Fibroblast of peridontal ligament (primary cell): ENCODE measurements around the gene KSR1.
"Not testable (repeated sequence)": the region's sequence is repeated elsewhere in the genome, so short reads cannot be mapped to it uniquely, and the experiment has no call there.

Experiments
- DNase-seq: peaks from one replicate; pipeline ENCODE4 v3.0.0-alpha.2; 2010; ENCODE audit errors: extremely low read depth

Gene KSR1

DNA sequence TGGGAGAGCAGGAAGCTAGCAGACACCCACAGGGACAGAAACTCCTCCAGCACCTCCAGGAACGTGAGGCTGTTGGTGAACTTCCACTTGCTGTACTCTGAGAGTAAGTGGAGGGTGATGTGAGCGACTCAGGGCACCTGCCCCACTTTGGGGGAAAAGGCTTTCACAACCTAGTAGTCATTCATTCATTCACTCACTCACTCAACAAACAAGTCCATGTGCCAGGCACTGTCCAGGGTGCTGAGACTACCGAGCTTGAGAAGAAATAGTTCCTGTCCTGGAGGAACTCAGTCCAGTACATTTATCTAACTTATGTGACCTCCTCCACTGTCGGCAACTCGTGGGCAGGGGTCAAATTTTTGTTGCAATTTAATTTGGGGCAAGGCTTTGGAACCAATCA lies 201.4 kb downstream of the KSR1 start:
- DNase-seq = no peak

- no peak for DNase-seq
These were observed 203.4 kb downstream of the KSR1 start for GRCh38 chr17:27659683-27660082.

DNA sequence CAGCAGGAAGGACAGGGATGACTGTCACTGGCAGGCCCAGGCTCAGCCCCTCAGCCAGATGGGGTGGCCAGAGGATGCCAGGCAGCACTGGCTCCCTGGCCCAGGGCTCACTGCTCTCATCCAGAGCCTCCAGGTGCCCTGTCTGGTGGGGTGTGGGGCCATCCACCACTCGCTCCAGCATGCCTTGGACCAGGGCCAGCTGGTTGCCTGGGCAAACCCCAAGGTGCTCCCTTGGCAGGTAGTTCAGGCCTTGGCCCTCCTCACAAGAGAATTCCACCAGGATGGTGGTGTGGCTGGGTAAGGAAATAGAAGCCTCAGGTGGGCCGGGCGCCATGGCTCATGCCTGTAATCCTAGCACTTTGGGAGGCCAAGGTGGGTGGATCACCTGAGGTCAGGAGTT lies 204.2 kb downstream of the KSR1 start:
- no peak for DNase-seq

DNA sequence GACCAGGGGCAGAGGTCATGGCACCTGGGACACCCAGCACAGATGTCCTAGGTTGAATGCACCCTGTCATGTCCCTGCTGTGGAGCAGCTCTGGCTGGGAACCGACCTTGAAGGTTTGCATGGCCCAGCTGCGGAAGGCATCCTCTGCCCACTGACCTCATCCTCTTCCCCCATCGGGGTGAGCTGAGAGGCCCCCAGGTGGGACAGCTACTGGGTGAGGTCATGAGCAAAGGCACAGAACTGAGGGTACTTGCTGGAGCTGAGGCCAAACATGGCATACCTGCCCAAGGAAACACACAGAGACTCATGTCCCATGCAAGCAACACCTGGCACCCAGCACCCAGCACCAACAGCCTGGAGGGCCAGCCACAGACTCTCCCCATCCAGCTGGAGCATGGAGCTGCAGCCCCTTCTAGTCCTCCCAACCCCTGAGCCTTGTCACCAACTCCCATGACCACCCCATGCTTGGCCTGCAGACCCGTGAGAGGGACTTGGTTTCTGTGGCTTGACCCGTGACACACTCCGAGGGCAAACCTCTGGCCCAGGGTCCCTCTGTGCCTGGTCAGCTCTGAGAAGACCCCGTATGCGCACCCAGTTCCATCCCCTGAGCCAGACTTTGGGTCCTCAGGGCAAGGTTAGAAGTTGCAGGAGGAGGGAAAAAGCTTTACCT lies 207.8 kb downstream of the KSR1 start:
- DNase-seq = no peak

- DNase-seq = no peak
These were observed 208.3 kb downstream of the KSR1 start for GRCh38 chr17:27664606-27664965.

DNA sequence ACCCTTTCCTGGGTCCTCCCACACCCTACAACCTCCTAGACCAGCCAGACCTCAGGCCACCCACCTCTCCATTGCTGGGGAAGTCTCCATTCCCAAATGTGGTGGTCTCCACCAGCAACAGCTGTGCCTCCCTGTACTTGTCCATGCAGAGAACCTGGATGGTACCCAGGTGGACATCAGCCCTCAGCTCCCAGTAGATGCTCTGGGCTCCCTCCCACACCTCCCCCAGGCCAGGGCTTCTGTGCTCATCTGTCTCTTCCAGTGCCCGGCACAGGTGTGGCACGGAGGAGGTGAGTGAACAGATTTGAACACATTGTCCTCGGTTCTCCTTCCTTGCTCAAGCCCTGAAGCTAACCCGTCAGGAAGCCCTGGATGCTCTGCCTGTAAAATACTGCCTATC lies 209.3 kb downstream of the KSR1 start:
- DNase-seq = no peak

GRCh38 chr17:27666270-27666669 lies 210.0 kb downstream of the KSR1 start:
- not testable (repeated sequence) for DNase-seq

DNA sequence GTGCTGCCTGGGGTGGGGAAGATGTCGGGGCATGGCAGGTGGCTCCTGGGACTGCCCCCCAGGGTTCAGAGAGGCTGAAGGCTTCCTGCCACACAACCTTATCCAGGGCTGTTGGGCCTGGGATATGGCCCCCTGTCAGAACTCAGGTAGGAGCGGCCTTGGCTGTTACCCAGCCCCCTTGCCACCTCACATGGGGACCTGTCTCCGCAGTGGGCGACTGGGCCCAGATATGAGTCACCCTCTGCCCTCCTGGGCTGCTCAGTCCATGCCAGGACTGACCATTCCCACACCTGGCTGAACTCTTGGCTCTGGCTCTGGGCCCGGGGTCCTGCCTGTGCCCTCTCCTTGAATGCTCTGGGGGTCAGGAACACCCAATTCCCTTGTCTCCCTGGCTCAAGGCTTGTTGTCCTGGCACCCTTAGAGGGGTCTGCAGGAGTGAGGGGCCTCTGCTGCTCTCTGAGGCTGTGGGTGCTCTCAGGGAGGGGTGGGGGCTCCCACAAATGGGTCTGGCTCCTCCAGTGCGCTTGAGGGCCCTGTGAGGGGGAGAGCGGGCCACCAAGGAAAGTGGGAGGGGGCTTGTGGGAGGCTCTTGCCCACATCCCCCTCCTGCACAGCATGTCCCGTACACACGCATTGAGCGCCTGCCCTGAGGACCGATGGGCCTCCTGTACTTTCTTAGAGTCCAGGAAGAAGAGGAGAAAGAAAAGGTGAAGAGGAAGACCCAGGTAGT lies 210.7 kb downstream of the KSR1 start:
- DNase-seq = no peak

- DNase-seq = no peak
These were observed 211.6 kb downstream of the KSR1 start for GRCh38 chr17:27667656-27668487.

DNA sequence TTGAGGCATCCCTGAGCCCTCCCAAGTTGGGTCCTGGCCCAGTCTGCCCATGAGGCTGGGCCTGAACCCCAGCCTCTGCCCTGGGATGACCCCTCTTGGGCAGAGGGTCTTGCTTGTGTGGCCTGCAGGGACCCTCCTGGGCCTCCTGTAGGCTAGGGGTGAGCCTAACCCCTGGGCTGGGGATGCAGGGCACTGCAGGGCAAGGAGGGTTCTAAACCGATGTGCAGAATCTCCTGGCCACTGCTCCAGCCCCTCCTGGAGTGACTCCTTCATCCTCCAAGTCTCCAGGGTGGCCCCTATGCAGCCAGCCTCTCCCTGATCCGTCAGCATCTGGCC lies 212.2 kb downstream of the KSR1 start:
- no peak for DNase-seq

DNA sequence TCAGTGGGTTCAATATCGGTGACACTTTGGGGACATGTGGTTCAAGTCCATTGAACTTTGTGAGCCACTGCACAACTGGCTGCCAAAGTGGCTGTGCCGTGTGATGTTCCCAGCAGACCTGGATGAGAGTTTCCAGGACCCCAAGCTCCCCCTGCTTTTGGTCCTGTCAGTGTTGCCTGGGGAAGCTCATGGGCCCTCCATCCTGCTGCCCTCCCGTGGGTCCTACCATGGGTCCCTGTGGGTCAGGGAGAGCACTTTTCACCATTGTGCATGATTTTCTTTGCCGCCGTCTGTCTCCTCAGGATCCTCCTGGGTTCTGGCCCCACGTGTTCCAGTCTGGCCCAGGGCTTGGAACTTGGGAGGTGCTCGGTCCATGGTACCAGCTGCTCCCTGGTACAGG lies 212.9 kb downstream of the KSR1 start:
- DNase-seq = no peak

GRCh38 chr17:27669850-27670249 lies 213.6 kb downstream of the KSR1 start:
- DNase-seq = no peak

- DNase-seq = no peak
These were observed 214.7 kb downstream of the KSR1 start for GRCh38 chr17:27670791-27671590.

DNA sequence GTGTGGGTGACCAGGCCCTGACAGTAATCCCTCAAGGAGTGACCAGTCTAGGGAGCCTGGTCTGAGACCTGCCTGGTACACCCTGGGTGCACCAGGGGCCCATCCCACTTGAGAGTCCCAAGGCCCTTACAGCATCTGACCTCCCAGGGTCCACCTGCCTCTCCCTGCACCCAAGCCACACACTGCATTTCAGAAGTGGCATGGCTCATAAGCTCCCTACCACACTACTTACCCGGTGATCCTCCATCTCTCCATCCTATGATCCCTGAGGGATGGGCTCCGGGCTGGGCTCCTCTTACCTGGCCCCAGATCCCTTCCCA lies 215.3 kb downstream of the KSR1 start:
- no peak for DNase-seq

DNA sequence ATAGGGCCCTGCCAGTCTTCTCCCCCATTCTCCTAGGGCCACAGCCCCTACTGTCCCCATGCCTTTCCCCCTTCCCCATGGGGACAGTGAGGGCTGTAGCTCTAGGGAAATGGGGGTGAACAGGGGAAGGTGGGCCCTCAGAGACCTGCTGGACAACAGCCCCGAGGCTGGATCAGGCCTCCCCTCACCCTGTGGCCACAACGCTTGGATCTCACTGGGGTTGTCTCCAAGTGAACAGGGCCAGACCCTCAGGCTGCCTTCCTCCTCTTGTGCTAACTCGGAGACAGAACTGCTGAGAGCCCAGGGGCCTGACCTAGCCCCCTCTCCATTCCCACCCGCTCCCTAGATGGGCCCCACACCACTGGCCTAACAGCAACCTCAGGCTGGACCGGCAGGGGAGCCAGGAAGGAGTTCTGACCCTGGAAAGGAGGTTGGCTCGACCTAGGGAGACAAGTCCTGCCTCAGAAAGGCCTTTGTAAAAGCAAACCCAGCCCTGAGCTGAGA lies 215.8 kb downstream of the KSR1 start:
- not testable (repeated sequence) for DNase-seq

- DNase-seq = no peak
These were observed 218.1 kb downstream of the KSR1 start for GRCh38 chr17:27674335-27674734.
